ENCODE results near the gene KLF13. TPM values are rescaled to one million over a fixed set of nuclear protein-coding genes. Genes with fewer than 3 reads are reported as not detected.

KLF13 gene
- total RNA-seq, 6 experiments from 2014 or later: 22.5 to 29.1 (median 23.5) TPM

DNA sequence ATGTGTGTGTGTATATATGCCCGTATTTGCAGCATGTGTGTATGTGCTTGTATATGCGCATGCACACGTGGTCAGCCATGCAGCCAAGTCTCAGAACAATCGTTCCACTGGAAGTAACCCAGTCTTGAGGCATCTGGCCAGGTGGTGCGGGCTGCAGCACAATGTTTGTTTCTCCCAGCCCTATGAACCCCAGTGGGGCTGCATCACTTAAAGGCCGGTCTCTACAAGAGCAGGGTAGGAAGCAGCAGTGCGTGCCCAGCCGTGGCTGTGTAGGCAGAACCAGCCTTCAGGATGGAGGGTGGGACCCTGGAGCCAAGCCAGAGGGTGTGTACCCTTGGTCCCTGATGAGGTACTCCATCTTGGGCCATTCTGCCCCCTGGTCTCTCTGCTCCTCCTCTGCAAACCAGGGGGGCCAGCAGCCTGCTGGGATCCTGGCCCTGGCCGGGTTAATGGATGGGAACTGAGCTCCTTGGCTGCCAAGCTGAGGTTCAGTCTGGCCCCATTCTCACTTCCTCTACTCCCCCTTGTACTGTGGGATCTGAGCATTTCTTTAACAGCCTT, 11.8 kb downstream of the KLF13 start:
- Mint-ChIP-seq H3K4me3 (peak overlapping the region; percentile 81), H3K27me3 (ENCODE audit: insufficient read depth) (no peaks in the 10 kb centered on the region), H3K36me3 (ENCODE audit: low read depth) (no peaks in the 10 kb centered on the region), H3K9me3 (no peaks in the 10 kb centered on the region), H3K27ac (peak overlapping the region; percentile 99), H3K4me1 (ENCODE audit: low read depth) (peaks cover 23% of the 10 kb centered on the region)
- DNase-seq: no peak
- TF ChIP-seq, protein P1, sequence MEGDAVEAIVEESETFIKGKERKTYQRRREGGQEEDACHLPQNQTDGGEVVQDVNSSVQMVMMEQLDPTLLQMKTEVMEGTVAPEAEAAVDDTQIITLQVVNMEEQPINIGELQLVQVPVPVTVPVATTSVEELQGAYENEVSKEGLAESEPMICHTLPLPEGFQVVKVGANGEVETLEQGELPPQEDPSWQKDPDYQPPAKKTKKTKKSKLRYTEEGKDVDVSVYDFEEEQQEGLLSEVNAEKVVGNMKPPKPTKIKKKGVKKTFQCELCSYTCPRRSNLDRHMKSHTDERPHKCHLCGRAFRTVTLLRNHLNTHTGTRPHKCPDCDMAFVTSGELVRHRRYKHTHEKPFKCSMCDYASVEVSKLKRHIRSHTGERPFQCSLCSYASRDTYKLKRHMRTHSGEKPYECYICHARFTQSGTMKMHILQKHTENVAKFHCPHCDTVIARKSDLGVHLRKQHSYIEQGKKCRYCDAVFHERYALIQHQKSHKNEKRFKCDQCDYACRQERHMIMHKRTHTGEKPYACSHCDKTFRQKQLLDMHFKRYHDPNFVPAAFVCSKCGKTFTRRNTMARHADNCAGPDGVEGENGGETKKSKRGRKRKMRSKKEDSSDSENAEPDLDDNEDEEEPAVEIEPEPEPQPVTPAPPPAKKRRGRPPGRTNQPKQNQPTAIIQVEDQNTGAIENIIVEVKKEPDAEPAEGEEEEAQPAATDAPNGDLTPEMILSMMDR (IDR thresholded peaks at IDR 0.05): no peak

DNA sequence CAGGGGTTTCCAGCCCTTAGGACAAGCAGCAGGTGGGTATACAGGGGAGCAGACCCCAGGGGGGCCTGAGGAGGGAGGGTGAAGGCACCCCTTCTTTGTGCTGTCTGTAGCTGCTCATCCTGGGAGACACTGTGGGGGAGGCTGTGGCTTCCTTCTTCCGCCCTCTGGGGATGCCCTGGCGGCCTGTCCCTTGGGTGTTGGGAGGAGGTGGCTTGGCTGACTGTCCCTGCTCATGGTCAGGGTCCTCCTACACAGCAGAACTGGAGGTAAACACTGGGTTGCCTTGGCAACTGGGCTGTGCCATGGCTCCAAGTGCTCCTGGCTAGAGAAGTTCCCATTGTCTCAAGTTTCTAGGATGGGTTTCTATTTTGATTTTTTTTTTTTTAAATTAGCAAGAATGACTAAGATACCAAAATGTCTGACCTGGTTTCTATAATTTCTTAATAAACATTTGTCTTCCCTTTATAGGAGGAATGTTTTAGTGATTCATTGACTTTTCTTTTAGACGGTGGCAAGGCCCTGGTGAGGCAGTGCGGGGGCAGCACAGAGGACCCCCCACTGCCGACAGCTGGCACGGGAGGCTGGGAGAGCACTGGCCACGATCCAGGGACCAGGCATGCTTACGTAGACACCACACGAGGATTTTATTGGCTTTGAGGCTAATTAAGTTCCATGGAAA, 12.4 kb downstream of the KLF13 start:
- Mint-ChIP-seq H3K27me3 (ENCODE audit: insufficient read depth) (no peaks in the 10 kb centered on the region), H3K4me3 (peak overlapping the region; percentile 81), H3K9me3 (no peaks in the 10 kb centered on the region), H3K27ac (peak overlapping the region; percentile 99), H3K36me3 (ENCODE audit: low read depth) (no peaks in the 10 kb centered on the region), H3K4me1 (ENCODE audit: low read depth) (peaks cover 23% of the 10 kb centered on the region)
- TF ChIP-seq, protein P1 (IDR thresholded peaks at IDR 0.05): no peak
- peak; percentile 88 for DNase-seq

DNA sequence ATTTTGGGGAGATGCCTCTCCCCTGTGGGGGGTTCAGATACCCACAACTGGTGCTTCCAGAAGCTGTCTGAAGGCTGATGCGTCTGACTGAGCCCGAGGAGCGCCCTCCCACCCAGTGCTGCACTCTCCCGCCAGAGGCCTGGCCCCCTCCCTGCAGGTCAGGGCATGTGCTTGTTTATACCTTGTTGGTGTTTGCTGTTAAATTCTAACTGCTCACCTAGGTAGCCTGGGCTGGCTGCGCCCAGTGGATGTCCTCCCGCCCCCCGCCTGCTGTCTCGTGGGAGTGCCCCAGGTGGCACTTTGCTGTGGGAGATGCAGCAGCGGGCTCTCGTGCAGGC, 12.9 kb downstream of the KLF13 start:
- Mint-ChIP-seq H3K27me3 (ENCODE audit: insufficient read depth) (no peaks in the 10 kb centered on the region), H3K27ac (peak overlapping the region; percentile 99), H3K4me1 (ENCODE audit: low read depth) (peaks cover 26% of the 10 kb centered on the region), H3K9me3 (no peaks in the 10 kb centered on the region), H3K36me3 (ENCODE audit: low read depth) (no peaks in the 10 kb centered on the region), H3K4me3 (peak overlapping the region; percentile 81)
- no peak for DNase-seq
- TF ChIP-seq, protein P1 (IDR thresholded peaks at IDR 0.05): no peak

DNA sequence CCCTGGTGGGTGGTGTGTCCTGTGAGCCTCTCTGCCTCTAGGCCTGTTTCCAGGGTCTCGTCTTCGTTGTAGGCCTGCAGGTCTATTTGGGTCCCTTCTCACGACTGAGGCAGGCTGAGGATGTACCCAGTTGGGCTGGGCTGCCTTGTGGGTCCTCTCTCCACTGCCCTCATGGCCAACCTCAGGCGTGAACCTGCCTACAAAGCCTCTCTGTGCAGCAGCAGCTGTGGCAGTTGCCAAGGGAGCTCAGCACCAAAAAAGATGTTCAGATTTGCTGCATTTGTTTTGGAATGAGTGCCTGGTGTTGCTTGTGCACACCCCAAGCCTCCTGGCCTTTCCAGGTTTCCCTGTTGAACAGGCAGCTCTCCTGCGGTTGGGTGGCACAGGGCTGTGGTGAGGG, 13.4 kb downstream of the KLF13 start:
- TF ChIP-seq, protein P1 (IDR thresholded peaks at IDR 0.05): no peak
- Mint-ChIP-seq H3K27ac (peak overlapping the region; percentile 99), H3K27me3 (ENCODE audit: insufficient read depth) (no peaks in the 10 kb centered on the region), H3K9me3 (no peaks in the 10 kb centered on the region), H3K4me3 (no peak overlapping the region), H3K36me3 (ENCODE audit: low read depth) (no peaks in the 10 kb centered on the region), H3K4me1 (ENCODE audit: low read depth) (peaks cover 31% of the 10 kb centered on the region)
- DNase-seq: no peak

DNA sequence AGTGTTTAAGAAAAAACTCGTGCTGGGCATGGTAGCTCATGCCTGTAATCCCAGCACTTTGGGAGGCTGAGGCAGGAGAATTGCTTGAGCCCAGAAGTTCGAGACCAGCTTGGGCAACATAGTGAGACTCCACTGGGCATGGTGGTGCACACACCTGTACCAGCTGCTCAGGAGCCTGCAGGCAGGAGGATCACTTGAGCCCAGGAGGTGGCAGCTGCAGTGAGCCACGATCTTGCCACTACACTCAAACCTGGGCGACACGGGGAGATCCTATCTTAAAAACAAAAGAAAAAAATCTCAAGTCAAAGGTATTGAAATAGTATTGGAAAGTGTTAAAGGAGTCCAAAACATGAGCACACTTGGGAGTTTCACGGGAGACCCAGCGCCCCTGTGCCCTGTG, 14.0 kb downstream of the KLF13 start:
- peak overlapping the region; percentile 99 for H3K27ac Mint-ChIP-seq
- DNase-seq: no peak
- no peaks in the 10 kb centered on the region for H3K27me3 Mint-ChIP-seq (ENCODE audit: insufficient read depth)
- no peak overlapping the region for H3K4me3 Mint-ChIP-seq
- TF ChIP-seq, protein P1 (IDR thresholded peaks at IDR 0.05): no peak
- peaks cover 31% of the 10 kb centered on the region for H3K4me1 Mint-ChIP-seq (ENCODE audit: low read depth)
- no peaks in the 10 kb centered on the region for H3K9me3 Mint-ChIP-seq
- no peaks in the 10 kb centered on the region for H3K36me3 Mint-ChIP-seq (ENCODE audit: low read depth)
